Measurements from ENCODE around the gene HNRNPH3.
"Not testable (repeated sequence)": the region's sequence is repeated elsewhere in the genome, so short reads cannot be mapped to it uniquely, and the experiment has no call there.

The HNRNPH3 gene

DNA sequence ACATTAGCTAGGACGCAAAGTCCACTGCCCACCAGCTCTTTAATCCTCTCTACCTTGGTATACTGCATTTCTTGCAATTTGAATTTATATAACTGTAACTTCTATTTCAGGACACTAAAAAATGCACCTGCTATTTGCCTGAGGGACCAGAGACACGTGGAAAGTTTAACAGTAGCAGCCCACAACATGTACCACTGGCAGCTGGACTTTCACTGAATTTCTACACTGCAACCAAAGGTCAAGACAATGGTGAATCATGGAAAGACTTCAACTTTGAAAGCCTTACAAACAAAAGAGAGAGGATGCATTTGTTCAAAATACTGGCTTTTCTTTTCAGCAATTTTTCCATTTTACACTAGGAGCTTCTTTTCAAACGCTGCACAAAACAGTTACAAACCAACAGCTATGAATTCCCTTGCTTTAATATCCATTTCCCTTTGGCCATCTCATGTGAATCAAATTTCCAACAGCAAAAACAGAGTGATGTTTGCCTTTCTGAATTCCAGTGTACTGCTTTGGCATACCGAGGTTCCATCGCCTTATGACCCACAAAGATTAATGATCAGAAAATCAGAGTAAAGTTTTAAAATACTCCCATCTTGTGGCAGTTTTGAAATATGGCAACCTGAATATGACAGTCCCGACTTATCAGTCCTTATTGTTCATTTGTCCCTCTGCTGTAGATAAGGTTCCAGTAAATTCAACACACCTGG lies 29.9 kb upstream of the HNRNPH3 start:
- TF ChIP-seq, protein P1, sequence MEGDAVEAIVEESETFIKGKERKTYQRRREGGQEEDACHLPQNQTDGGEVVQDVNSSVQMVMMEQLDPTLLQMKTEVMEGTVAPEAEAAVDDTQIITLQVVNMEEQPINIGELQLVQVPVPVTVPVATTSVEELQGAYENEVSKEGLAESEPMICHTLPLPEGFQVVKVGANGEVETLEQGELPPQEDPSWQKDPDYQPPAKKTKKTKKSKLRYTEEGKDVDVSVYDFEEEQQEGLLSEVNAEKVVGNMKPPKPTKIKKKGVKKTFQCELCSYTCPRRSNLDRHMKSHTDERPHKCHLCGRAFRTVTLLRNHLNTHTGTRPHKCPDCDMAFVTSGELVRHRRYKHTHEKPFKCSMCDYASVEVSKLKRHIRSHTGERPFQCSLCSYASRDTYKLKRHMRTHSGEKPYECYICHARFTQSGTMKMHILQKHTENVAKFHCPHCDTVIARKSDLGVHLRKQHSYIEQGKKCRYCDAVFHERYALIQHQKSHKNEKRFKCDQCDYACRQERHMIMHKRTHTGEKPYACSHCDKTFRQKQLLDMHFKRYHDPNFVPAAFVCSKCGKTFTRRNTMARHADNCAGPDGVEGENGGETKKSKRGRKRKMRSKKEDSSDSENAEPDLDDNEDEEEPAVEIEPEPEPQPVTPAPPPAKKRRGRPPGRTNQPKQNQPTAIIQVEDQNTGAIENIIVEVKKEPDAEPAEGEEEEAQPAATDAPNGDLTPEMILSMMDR (IDR thresholded peaks at IDR 0.05; ENCODE audit: low read depth, low read length, missing control alignments) = peak; percentile 51
- H3K4me3 ChIP-seq (ENCODE audit: low read depth, low read length) = no peak overlapping the region
- in situ Hi-C loops (cut with HindIII; ENCODE audit: low sequenced_read_pairs) = no loop called here
- peak; percentile 41 for DNase-seq (ENCODE audit: low read depth)

- in situ Hi-C loops (cut with HindIII; ENCODE audit: low sequenced_read_pairs) = no loop called here
- no peak overlapping the region for H3K4me3 ChIP-seq (ENCODE audit: low read depth, low read length)
- TF ChIP-seq, protein P1 (IDR thresholded peaks at IDR 0.05; ENCODE audit: low read depth, low read length, missing control alignments) = no peak
- DNase-seq (ENCODE audit: low read depth) = no peak
These were observed 29.4 kb upstream of the HNRNPH3 start for GRCh38 chr10:68302503-68302823.

GRCh38 chr10:68302871-68303270 lies 29.0 kb upstream of the HNRNPH3 start:
- TF ChIP-seq, protein P1 (IDR thresholded peaks at IDR 0.05; ENCODE audit: low read depth, low read length, missing control alignments) = no peak
- DNase-seq (ENCODE audit: low read depth) = no peak
- H3K4me3 ChIP-seq (ENCODE audit: low read depth, low read length) = no peak overlapping the region
- in situ Hi-C loops (cut with HindIII; ENCODE audit: low sequenced_read_pairs) = no loop called here

DNA sequence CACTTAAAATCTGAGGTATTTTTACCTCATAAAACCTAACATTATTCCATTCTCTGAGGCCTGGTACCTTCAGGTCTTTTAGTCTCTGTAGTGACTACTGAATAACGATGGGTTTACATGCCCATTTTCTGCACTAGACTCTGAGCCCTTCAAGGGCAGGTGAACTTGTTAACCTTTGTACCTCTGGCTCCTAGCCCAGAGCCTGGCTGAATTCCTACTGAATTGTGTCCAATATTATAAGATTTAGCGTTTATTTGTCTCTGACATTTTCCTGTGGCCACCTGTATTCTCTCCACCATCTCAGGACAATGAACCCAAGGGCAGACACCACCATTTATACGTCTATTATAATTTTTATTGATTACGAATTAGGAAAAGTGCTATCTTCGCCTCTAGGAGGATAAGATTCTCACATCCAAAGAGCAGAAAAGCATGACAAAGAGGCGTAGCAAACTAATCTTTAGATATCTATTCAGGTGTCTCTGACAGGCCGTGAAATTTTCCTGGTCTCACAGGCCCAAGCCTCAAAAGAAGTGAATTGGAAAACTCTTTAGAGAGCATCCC lies 27.9 kb upstream of the HNRNPH3 start:
- in situ Hi-C loops (cut with HindIII; ENCODE audit: low sequenced_read_pairs) = no loop called here
- H3K4me3 ChIP-seq (ENCODE audit: low read depth, low read length) = no peak overlapping the region
- DNase-seq (ENCODE audit: low read depth) = no peak
- TF ChIP-seq, protein P1 (IDR thresholded peaks at IDR 0.05; ENCODE audit: low read depth, low read length, missing control alignments) = no peak

DNA sequence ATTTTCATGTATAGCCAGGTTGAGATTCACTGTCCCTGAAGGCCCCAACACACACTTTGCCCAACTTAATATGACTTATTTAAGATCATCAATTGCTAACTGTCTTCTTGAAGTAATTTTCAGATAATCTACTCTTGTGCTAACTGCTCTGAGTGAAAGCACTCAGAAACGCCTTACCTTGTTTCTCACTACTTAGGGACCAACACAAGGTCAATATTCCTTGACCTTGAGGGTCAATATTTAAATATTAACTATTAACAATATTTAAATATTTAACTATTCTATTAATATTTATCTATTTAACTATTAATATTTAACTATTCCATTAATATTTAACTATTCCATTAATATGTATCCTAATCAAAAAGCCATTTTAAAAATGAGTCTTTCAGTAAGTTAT lies 26.0 kb upstream of the HNRNPH3 start:
- no peak overlapping the region for H3K4me3 ChIP-seq (ENCODE audit: low read depth, low read length)
- in situ Hi-C loops (cut with HindIII; ENCODE audit: low sequenced_read_pairs) = no loop called here
- no peak for DNase-seq (ENCODE audit: low read depth)
- TF ChIP-seq, protein P1 (IDR thresholded peaks at IDR 0.05; ENCODE audit: low read depth, low read length, missing control alignments) = no peak

DNA sequence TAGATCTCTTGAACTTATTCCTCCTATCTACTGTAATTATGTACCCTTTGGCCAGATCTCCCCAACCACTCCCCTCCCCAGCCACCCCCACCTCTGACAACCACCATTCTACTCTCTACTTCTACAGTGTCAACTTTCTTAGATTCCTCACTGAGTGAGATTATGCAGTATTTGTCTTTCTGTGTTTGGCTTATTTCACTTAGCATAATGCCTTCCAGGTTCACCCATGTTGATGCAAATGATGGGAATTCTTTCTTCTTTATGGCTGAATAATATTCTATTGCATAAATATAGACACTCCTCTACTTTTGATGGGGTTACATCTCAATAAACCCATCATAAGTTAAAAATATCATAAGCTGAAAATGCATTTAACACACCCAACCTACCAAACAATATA lies 21.3 kb upstream of the HNRNPH3 start:
- TF ChIP-seq, protein P1 (IDR thresholded peaks at IDR 0.05; ENCODE audit: low read depth, low read length, missing control alignments) = no peak
- no peak overlapping the region for H3K4me3 ChIP-seq (ENCODE audit: low read depth, low read length)
- DNase-seq (ENCODE audit: low read depth) = no peak
- in situ Hi-C loops (cut with HindIII; ENCODE audit: low sequenced_read_pairs) = no loop called here

DNA sequence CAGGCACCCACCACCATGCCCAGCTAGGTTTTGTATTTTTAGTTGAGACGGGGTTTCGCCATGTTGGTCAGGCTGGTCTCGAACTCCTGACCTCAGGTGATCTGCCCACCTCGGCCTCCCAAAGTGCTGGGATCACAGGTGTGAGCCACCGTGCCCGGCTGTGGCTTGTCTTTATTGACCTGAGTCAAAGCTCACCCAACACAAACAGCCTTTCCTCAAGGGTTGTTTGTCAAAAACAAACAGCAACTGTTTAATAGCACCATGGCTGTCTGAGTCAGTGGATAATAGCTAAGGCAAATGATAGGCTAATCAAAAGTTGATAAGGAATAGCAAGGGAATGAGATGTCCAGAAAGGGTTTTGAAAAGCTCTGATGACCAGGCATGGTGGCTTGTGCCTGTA lies 16.9 kb upstream of the HNRNPH3 start:
- in situ Hi-C loops (cut with HindIII; ENCODE audit: low sequenced_read_pairs); H3K4me3 ChIP-seq (ENCODE audit: low read depth, low read length); DNase-seq (ENCODE audit: low read depth): not testable (repeated sequence)
